Measurements from ENCODE around the gene FRMD5.
A peak's percentile ranks its signal among the peaks of the same experiment; 100 is the strongest.

Gene FRMD5

DNA sequence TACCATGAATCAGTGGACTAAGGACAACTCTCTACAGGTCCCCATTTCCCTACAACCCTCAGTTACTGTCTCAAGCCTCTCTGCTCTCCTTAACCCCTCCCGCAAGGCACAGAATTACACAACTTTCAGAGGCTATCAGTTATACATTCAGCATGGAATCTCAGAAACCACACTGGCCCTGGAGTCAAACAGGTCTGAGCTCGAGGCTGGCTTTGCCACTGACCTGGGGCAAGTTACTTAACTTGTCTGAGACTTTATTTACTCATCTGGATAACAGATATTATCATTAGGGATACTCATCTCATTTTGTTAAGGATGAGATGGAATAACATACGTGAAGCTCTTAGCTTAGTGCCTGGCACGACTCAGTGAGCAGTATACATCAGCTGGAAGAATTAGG, 273.1 kb downstream of the FRMD5 start:
- DNase-seq, result no peak

DNA sequence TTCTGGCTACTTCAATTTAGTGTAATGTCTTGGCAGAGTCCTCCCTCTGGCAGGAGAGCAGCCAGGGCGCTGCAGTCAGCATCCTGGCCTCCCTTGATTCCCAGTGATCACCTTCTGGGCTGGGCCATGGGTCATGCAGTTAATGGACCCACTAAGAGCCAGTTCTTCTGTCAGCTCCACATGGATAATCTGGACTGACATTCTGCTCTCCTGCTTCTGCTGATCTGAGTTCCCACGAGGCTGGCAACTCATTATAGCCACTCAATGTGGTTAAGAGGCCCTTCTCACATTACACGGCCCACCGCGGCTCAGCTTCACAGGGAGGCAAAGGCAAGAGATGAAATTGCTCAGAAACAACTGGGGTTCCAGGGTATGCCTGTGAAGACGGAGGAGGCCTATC, 274.3 kb downstream of the FRMD5 start:
- DNase-seq, result no peak

DNA sequence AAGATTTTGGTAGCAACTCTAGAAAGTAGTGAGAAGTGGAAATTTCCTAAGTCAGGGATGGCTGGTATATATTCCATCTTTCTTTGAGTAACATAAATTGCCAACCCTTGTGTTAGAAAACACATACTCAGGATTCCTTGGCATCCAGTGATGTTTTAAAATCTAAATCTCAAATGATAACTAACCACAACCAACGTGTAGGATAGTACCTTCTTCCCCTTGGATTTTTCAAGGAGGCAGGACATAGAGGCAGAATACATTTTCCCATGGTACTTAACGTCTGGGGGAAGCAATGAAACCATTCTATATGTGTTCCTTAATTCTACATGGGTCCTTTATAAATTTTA, 274.8 kb downstream of the FRMD5 start:
- DNase-seq, result no peak

DNA sequence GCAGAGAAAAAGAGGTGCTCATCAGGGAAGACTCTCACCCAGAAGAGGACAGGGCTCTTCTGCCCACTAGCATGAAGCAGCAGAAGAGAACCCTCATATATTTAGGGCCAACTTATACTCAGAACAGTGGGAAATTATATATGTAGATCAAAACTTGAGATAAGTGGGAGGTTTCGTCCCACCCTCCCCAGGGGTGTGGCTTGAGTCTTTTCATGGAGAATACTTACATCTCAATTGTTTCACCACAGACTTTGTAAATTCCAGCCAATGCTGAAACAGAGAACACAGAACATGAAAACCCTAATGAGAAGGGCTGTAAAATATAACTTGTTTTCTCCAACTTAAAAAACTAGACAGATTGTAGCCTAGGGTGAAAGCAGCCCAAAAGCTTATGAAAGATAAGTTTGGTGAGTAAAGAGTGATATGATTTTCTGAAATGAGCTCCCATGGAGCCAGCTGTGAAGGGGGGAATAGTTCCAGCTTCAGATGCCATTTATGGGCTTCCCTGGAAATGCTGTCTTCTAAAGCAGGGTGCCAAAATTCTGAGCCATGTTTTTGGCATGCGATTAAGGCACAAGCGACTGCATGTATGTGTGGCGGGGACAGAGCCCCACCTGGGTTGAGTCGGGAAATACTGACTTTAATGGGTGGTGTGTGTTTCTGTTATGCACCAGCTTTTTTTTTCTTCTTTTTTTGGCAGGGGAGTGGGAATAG, 275.4 kb downstream of the FRMD5 start:
- peak; percentile 20 for DNase-seq

DNA sequence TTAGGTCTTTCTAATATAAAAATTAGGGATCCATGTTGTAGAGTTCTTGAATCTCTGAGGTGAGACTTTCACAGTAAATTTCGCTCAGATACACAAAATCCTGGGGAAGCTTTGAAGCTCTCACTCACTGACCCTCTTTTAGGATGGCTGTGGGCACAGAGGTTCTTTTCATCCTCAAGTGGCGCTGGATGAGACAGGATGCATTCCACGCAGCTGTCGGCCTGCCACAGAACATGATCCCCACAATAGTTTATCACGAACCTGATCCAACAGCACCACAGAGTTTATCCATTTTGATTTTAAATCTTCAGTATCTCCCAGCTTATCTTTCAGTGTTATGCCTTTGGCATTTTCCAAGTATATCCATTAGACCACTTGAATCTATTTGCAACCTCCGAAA, 276.4 kb downstream of the FRMD5 start:
- no peak for DNase-seq

DNA sequence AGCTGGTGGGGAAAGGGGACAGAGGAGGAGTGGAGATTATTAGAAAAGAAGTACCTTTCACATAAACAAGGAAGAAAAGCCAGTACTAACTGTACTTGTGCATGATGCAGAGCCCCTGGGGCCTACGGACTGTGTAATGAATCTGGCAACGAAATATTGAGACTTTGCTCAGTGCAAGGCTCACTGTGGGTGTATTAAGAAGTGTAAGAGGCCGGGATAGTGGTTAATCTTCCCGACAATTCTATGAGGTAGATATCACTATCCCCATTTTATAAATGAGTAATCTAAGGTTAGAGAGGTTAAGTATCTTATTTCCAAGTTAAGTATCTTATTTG, 278.8 kb downstream of the FRMD5 start:
- no peak for DNase-seq

DNA sequence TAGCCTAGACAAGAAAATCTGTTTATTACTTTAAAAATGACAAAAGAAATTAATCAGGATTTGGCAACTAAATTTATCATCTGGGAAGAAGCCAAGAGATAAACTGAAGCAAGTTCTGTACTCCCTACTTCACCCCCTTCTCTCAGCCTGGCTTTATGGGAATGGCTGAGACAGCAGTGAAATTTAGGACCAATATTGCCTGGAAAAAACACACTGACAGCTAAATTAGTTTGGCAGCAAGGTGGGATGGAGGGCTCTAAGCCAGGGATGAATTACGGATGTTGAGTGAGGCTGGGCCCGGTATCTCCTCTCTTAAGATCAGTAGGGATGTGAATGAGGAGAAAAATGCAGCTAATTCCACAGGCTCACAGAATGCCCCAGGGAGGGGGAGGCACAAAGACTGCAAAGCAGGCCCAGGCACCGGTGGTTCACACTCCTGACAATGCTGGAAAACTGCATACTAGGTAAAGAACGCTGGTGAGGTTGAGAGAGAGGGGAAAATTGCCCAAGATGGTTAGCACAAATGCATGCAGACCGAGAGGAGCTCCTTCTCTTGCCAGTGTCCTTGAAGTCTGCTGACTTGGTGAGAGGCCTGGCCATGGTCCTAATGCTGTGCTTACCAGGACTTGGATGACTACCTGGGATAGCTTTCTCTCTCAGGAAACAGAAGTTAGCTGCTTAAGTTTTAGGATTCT, 279.3 kb downstream of the FRMD5 start:
- no peak for DNase-seq

DNA sequence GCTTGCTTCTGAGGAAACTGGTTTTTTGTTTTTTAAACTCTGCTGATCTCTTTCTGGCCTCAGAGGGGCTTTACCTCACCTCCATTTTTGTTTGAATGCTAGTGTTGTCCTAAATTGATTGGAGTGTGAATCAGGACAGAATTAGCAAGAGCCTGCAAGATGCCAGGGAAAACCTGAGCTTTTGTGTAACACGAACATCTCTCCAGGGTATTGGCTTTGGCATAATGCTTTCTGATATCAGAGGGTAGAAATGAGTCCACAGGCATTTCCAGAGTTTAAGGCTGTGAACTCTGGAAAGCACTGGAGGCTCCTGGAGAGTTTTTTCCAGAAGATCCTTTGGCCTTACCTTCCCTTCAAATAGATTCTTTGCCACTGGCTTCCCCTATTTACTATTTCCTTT, 281.1 kb downstream of the FRMD5 start:
- no peak for DNase-seq

DNA sequence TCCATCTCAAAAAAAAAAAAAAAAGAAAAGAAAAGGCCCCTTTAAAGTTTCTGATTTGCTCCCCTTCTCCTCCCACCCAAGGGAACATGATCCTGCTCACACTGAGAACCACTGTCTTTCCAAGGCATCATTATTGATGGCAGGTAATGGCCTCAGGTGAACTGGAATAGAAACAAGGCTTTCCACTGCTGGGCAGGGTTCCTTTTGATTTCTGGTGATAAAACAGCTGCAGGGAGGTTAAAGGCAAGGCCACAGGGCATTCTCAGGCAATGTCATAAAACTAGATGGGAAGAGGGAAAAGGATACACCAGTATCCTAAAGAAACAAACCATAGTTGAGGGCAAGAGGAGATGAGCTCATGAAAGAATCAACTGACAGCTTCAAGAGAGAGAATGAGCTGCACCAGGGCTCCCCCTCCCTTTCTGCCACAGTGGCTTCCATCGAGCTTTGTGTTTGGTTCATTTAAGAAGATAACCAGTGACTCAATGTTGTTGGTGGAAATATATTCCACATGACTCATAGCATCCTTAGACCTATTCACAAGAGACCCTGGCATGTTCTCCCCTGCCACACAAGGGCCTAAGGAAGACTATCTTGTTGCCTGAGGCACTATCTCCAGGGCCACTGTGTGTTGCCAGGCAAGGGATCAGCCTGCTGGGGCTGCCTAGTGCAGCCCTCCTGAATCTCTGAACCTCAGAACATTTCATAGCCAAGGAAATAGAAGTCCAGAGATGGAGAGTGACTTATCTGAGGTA, 281.9 kb downstream of the FRMD5 start:
- peak; percentile 12 for DNase-seq

DNA sequence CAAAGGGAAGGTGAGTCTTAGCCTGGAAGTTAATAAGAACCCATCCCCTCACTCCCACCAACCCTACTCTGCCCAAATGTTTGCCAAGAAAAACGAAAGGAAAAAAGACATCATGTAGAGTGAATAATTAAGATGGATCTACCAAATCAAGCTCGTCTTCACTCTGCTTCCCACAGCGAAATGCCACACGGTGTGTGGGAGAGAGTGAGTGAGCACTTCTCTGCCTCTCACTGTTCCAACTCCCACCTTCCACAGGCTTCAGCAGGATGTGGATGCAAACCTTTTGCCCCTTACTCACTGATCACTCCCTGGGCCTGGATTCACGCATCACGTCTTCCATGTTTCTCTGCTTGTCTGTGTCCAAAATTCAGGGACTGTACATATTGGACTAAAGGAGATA, 282.9 kb downstream of the FRMD5 start:
- no peak for DNase-seq

DNA sequence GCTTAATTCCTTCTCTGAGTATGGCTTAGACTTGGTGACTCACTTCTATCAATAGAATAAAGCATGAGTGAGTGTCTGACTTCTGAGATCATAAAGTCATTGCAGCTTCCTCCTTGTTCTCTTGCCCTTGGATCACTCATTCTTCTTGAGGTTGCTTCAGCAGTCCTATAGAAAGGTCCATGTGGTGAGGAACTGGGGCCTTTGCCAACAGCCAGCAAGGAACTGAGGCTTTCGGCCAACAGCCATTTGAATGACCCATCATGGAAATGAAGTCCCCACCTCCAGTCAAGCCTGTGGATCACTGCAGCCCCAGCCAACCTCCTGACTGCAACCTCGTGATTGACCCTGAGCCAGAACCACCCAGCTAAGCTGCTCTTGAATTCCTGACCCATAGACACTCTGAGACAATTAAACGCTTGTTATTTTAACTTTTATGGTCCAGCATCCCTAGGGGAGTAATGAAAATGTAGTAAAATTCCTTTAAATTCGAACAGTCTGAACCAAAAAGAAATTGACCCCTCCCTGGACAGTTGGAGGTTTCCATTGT, 283.8 kb downstream of the FRMD5 start:
- no peak for DNase-seq

DNA sequence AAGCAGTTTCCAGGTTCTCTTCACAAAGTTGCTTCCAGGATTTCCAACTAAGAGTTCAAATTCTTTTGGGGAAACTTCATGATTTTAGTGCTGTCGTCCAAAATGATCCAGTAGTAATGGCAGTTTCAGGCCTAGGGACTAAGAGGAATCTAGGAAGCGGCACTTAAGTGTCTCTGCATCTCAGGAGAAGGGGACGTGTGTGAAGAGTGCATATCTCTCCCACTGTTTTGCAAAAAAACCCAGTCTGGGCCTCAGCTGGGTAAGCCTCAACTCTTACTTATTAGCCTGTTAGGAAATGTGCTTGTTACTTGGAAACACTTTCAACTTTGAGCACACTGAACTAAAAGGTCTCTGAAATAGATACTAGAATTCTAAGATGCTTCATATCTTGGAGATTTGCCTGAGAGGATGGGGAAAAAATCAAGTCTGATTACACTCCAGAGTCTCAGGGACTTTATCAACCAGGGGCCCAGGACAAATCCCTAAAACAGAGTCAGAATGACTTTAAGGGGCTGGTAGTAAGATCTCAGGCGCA, 286.5 kb downstream of the FRMD5 start:
- DNase-seq, result no peak

DNA sequence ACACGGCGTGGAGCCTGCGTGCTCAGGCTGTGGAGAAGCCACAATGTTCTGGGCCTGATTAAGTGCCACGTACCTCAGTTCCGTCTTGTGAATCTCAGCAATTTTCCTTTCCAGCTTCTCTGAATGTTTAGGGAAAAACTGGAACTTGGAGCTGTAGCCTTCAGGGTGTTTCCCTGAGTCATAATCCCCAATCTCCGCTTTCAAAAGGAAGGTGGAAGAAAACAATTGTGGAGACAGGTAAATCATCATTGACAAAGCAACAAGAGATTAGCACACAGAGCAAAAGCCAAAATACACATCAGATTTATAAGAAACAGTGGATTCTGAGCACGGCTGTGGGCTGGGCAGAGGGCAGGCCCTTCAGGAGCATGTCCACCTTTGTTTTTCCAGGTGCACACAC, 289.3 kb downstream of the FRMD5 start:
- no peak for DNase-seq

DNA sequence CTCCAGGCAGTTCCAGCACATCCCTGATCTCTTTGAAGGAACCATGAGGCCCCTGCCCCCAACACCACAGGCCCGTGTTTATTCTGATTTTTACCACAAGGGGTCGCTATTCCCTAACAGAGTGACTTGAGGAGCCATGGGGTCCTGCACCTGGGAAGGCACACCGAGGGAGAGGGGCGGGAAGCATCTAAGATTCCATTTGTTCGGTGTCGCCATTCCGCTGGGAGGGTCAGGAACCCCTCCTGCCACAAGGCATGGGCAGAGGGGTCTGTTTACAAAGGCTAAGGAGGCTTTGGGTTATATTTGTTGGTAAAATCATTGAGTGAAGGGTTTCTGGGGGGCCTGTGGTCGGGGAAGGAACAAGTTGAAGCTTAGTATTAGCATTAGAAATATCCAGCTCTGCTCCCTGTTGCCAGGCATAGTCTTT, 291.2 kb downstream of the FRMD5 start:
- DNase-seq, result peak; percentile 78

DNA sequence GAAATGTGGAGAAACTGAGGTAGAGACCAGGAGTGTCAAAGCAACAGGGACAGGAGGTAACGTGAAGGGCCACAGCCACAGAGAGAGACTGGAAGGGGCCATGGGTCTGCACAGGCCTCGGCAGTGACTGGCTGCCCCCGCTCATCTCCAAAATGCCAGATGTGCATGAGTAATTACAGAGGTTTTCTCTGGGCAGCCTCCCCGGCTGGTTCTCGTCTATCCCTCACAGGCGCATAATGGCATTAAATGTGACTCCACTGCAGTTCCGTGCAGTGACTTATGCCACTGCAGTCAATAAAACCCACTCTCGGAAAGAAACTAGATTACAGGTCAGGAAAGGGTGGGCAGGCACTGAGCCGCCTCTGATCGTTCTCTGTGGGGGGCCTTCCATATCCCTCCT, 293.6 kb downstream of the FRMD5 start:
- DNase-seq, result no peak

DNA sequence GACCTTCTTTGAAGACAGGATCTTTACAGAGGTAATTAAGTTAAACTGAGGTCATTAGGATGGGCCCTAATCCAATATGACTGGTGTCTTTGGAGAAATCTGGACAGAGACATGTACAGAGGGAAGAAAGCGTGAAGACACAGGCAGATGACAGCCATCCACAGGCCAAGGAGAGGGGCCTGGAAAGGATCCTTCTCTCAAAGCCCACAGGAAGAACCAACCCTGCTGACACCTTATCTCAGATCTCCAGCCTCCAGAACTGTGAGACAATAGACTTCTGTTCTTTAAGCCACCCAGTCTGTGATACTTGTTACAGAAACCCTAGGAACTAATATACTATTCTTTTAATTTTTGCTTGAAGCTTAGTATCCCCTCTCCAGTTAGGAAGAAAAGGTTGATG, 294.1 kb downstream of the FRMD5 start:
- DNase-seq, result peak; percentile 16

DNA sequence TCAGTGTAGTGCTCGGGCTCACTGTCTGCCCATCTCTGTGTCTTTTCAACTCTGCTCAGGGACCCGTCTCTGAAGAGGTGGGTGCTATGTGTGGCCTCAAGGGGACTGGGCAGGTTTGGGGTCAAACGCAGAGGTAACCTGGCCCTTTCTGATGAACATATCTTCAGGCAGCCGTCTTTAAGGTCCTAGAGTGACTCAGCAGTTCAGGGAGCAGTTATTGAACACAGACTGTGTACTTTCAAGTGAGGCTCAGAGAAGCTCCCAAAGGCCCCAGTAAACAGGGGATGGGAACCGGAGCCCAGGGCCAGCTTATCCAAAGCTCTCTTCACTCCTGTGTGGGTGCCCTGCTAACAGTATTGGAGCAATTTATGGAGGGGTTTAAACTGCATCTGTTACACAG, 295.1 kb downstream of the FRMD5 start:
- peak; percentile 49 for DNase-seq

DNA sequence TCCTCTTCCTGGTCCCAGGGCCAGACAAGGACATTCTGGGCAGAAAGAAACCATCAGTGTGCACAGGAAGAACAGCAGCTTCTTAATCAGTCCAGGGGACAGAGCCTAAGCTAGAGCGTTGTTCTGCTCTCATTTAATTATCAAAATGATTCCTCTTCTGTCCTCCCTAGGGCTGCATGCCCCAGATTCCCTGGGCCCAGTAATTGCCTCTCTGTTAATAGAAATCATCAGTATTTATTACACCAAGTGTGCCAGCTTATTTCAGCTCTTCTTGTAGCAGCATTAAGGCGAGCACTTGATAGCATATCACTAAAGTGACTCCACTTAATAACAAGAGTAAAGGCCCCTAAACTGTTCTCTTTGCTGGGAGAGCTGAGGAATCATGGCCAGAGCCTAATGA, 296.2 kb downstream of the FRMD5 start:
- no peak for DNase-seq

DNA sequence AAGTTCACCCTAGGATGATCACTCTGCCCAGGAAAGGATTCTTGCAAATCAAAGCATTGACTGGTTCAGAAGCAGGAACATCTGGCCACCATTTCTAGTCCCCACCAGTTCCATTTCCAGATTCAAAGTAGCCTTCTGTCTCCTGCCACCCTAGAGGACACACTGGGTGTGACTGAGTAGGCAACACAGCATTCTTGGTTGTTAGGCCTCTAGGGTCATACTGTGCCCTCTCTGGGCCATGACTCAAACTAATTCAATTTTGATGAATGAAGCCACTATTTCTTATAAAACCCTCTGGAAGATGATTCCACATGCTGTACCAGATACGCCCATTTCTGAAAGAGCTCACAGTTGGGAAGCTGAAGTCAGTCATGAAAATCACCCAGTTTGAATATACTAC, 298.5 kb downstream of the FRMD5 start:
- DNase-seq, result no peak

DNA sequence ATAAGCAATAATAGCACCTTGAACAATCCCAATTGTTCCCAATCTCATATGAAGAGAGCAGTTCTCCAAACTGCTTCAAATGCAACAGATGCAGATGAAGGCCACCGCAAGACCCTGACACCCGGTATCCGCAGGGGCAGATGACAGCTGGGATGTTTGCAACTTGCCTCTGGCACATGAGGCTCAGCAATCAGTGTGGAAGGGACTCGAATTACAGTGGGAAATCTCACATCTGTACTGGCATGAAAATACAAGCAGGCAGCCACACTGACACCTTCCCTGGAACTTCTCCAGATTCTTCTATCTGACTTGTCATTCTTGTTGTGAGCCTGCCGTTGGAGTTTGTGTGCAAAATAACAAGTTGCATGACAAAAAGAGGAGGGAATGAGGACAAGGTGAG, 299.5 kb downstream of the FRMD5 start:
- no peak for DNase-seq

DNA sequence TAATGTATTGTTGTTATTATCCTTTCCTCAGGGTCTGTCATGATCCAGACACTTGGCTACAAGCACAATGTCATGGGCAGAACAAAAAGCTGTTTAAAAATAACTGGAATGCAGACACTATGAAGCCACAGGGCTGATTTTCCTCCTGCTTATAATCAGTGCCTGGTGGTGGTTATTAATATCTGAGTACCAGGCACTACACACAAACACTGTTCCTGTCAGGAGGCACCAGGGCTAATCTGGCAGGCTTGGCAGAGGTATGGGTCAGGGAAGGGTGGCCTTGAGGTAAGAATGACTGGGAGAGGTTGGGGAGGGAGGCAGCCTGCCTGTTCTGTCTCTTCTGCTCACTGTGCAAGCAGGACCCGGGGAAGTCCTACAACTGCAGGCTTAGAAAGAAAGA, 301.1 kb downstream of the FRMD5 start:
- DNase-seq, result no peak

DNA sequence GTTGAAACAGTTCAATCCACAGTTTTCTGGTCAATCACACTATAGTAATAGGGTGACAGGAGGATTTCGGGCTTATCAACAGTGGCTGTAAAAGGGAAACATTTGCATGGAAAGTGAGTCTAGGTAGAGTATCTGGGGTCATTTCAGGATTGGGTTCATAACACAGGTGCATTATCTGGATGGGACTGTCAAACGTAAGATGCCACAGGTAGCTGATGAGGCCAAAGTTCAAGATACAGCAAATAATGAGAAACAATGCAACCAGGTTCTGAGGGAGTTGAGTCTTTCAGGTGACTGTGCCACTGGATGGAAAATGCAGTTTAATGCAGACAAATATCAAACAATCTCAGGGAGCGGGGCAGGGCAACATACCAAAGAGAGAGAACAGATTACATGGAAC, 306.0 kb downstream of the FRMD5 start:
- DNase-seq, result no peak

DNA sequence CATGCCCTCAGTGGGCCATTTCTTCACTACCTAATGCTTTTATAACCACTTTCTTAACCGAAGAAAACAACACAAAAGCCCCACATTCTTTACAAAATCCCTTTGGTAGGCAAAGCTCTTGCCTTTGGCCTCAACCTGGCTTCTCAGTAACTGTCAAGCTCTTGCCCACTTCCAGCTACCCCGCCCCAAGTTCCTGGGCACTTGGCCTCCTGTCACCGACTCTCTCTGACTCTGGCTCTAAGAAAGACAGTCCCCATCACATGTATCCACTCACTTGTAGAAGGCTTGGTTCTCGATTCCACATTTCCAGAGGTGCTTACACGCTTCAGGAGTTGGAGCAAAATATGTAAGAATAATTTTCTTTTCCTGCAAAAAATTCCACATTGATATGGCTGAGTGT, 307.2 kb downstream of the FRMD5 start:
- DNase-seq, result no peak

DNA sequence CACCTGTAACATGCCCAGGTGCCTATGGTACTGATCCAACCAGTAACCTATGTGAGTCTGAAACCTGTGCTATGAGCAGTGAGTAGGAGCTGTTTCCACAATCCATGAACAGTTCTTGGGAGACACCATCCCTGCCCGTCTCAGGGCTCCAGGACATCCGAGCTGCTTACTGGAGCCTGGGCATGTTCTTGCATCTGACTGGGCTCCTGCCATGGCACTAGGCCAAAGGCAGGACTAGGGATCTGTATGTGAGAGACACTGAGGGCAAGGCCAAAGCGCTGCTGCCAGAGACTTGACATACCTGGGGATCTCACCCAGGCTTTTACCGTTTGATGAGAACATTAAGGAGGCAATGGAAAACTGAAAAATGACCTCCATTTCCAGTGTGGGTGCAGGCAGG, 308.5 kb downstream of the FRMD5 start:
- DNase-seq, result no peak

Data from hematopoietic multipotent progenitor cell treated with erythropoietin and hydrocortisone succinate and interleukin-3 and kit ligand, for 8 days (in vitro differentiated cells).